PC-3 (cell line): ENCODE measurements around the gene OR13C5. TPM values are rescaled to one million over a fixed set of nuclear protein-coding genes. Genes with fewer than 3 reads are reported as not detected.
"Not testable (repeated sequence)": the region's sequence is repeated elsewhere in the genome, so short reads cannot be mapped to it uniquely, and the experiment has no call there.

Experiments used
- ATAC-seq: fragments of 200-7000 bp; cut with Tn5 transposase; 2 replicates; pipeline ENCODE4 v1.9.1; 2020; ENCODE audit warnings: mild to moderate bottlenecking, moderate library complexity
- Bru-seq: library from RNA; stranded (reverse); fragments of 400-500 nt; gene quantifications from one replicate; lab custom pipeline; 2021; lab: Mats Ljungman, UMichigan
- BruChase-seq, 2 experiments: library from RNA; stranded (reverse); fragments of 400-500 nt; gene quantifications; one replicate each; lab custom pipeline; 2021; lab: Mats Ljungman, UMichigan
- BruUV-seq: library from RNA; stranded (reverse); fragments of 400-500 nt; replicated peaks from 2 replicates; lab custom pipeline; 2021; lab: Mats Ljungman, UMichigan
- CTCF ChIA-PET: fragments of 300-600 bp; sonication (Branson Sonifier 250); formaldehyde crosslinking; loops from one replicate; lab custom pipeline; 2022; ENCODE audit warnings: antibody characterized with exemption; lab: Charles Lee
- POLR2A ChIA-PET: fragments of 300-600 bp; sonication (Branson Sonifier 250); formaldehyde crosslinking; loops from one replicate; lab custom pipeline; 2022; ENCODE audit warnings: antibody characterized with exemption; ENCODE audit not compliant: unreplicated experiment; lab: Charles Lee
- DNase-seq: peaks from one replicate; pipeline ENCODE4 v3.0.0-alpha.2; 2015
- H2AFZ ChIP-seq: fragments of 300-600 bp; sonication (generic); 2 replicates; pipeline ENCODE4 v1.6.0; 2016; ENCODE audit warnings: antibody characterized with exemption, low read length
- H3F3A ChIP-seq: fragments of 300-600 bp; sonication (generic); one replicate; pipeline ENCODE4 v1.6.0; 2017; ENCODE audit warnings: antibody characterized with exemption, low read length, control low read depth, mild to moderate bottlenecking; ENCODE audit not compliant: unreplicated experiment
- H3K27ac ChIP-seq: fragments of 300-600 bp; sonication (generic); 2 replicates; pipeline ENCODE4 v1.5.1; 2016; ENCODE audit warnings: mild to moderate bottlenecking, low read length
- H3K27me3 ChIP-seq: fragments of 300-600 bp; sonication (generic); 2 replicates; pipeline ENCODE4 v1.6.1; 2016; ENCODE audit warnings: low read length, mixed read lengths
- H3K36me3 ChIP-seq: fragments of 300-600 bp; sonication (generic); 2 replicates; pipeline ENCODE4 v1.6.1; 2016; ENCODE audit warnings: low read depth, mixed run types, low read length, mixed read lengths
- H3K4me1 ChIP-seq: fragments of 300-600 bp; sonication (generic); 2 replicates; pipeline ENCODE4 v1.5.1; 2016; ENCODE audit warnings: low read length; ENCODE audit not compliant: insufficient read depth
- H3K4me2 ChIP-seq: fragments of 300-600 bp; sonication (generic); 2 replicates; pipeline ENCODE4 v1.6.0; 2016; ENCODE audit warnings: low read length
- H3K4me3 ChIP-seq: fragments of 300-600 bp; sonication (generic); 2 replicates; pipeline ENCODE4 v1.5.1; 2016; ENCODE audit warnings: mild to moderate bottlenecking, low read length, mixed read lengths
- H3K79me2 ChIP-seq: fragments of 300-600 bp; sonication (generic); 2 replicates; pipeline ENCODE4 v1.6.1; 2017; ENCODE audit warnings: low read length, mixed read lengths
- H3K9ac ChIP-seq: fragments of 300-600 bp; sonication (generic); 2 replicates; pipeline ENCODE4 v1.6.0; 2016; ENCODE audit warnings: mild to moderate bottlenecking, low read length
- H3K9me2 ChIP-seq: fragments of 300-600 bp; sonication (generic); replicated peaks from 2 replicates; pipeline ENCODE4 v1.6.1; 2016; ENCODE audit warnings: mixed run types, low read length, mixed read lengths
- H3K9me3 ChIP-seq: fragments of 300-600 bp; sonication (generic); 2 replicates; pipeline ENCODE4 v1.6.1; 2016; ENCODE audit warnings: low read length, mixed read lengths
- H4K20me1 ChIP-seq: fragments of 300-600 bp; sonication (generic); 2 replicates; pipeline ENCODE4 v1.6.1; 2016; ENCODE audit warnings: low read length, mixed read lengths
- CTCF ChIP-seq: fragments of 300-600 bp; sonication (generic); conservative IDR thresholded peaks from 2 replicates; pipeline ENCODE4 v1.5.1; 2017; ENCODE audit warnings: antibody characterized with exemption, low read depth, mild to moderate bottlenecking, low read length
- EZH2 ChIP-seq: fragments of 300-600 bp; sonication (generic); IDR thresholded peaks from one replicate; pipeline ENCODE4 v1.6.1; 2017; ENCODE audit warnings: antibody characterized with exemption, mild to moderate bottlenecking, low read length; ENCODE audit not compliant: unreplicated experiment
- EZH2phosphoT487 ChIP-seq: fragments of 300-600 bp; sonication (generic); IDR thresholded peaks from 2 replicates; pipeline ENCODE4 v1.6.1; 2018; ENCODE audit warnings: mild to moderate bottlenecking, antibody characterized with exemption, low read length, borderline replicate concordance
- intact Hi-C: fragments of 100-400 bp; cut with micrococcal nuclease; formaldehyde crosslinking; loops from 2 replicates; pipeline ENCODE4 v1.9.0; 2023
- long read RNA-seq: library from polyadenylated mRNA; unstranded; transcript quantifications from one replicate; pipeline ENCODE4 v2.0.0, GENCODE V29; 2021; ENCODE audit not compliant: unreplicated experiment
- total RNA-seq: library from RNA; depleted of rRNA; stranded (reverse); fragments of >200 nt; gene quantifications from 2 replicates; pipeline ENCODE4 v1.2.3, GENCODE V29; 2014; rRNA removed

The OR13C5 gene
- total RNA-seq (not detected in 2 replicates), Bru-seq, nascent RNA (percentile 29 among the genes with signal in this experiment), BruChase-seq, experiment 1, labeled RNA remaining after a 6-hour chase (percentile 27 among the genes with signal in this experiment), BruChase-seq, experiment 2, labeled RNA remaining after a 2-hour chase (percentile 29 among the genes with signal in this experiment)
- long read RNA-seq: 0 reads

DNA sequence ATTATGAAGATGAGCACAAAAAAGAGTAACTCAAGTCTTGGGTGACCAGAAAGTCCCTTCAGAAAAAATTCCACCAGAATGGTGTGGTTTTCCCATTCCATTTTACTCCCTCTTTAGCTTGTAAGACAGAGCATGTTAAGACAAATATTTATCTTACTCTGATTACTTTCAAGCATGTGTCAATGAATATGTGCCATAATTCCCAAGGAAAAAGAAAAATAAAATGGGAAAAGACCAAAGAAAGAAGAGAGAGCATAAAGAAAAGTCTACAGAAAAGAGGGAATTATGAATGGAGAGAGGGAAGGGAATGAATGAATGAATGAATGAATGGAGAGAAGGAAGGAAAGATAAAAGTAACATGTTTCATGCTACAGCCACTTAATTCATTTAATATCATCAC lies at the start of gene OR13C5:
OR13C5 (minus strand) TSS at position 101 of the 400 bp plus-strand sequence; CDS start at position 101, 0 bp downstream.
- H3K27ac ChIP-seq, CTCF ChIA-PET, BruUV-seq, H3K4me2 ChIP-seq, intact Hi-C loops, DNase-seq, H3K79me2 ChIP-seq, H4K20me1 ChIP-seq, H3K9me3 ChIP-seq, H3F3A ChIP-seq, POLR2A ChIA-PET, H3K27me3 ChIP-seq, H3K9me2 ChIP-seq, H3K4me3 ChIP-seq, H2AFZ ChIP-seq, H3K4me1 ChIP-seq, H3K36me3 ChIP-seq, ATAC-seq, H3K9ac ChIP-seq: not testable (repeated sequence)

GRCh38 chr9:104635456-104635855 lies 36.2 kb upstream of the OR13C5 start:
- H3K9me2 ChIP-seq: no peaks in the 10 kb centered on the region
- CTCF ChIA-PET: no interaction called here
- no TSS peak for BruUV-seq

GRCh38 chr9:104633976-104634520 lies 34.8 kb upstream of the OR13C5 start:
- no TSS peak for BruUV-seq
- Histone ChIP-seq H3K4me2 (no peak overlapping the region), H3K27ac (no peak overlapping the region), H4K20me1 (no peaks in the 10 kb centered on the region), H3K9me2 (no peaks in the 10 kb centered on the region), H3K4me1 (no peaks in the 10 kb centered on the region), H3K79me2 (no peaks in the 10 kb centered on the region), H3K9me3 (no peaks in the 10 kb centered on the region), H2AFZ (no peak overlapping the region), H3F3A (no peaks in the 10 kb centered on the region), H3K9ac (no peak overlapping the region), H3K27me3 (no peaks in the 10 kb centered on the region), H3K36me3 (no peaks in the 10 kb centered on the region), H3K4me3 (no peak overlapping the region)
- ChIA-PET CTCF (no interaction called here), POLR2A (no interaction called here)
- intact Hi-C loops: no loop called here
- no peak for ATAC-seq
- no peak for TF ChIP-seq CTCF
- no peak for TF ChIP-seq EZH2phosphoT487
- no peak for TF ChIP-seq EZH2
- no peak for DNase-seq

More at GRCh38 chr9:104635456-104635855, 36.2 kb upstream of the OR13C5 start:
- H3K36me3 ChIP-seq: no peaks in the 10 kb centered on the region
- H3K9me3 ChIP-seq: no peaks in the 10 kb centered on the region
- H4K20me1 ChIP-seq: no peaks in the 10 kb centered on the region
- ATAC-seq (no peak), DNase-seq (no peak)
- H2AFZ ChIP-seq: no peak overlapping the region
- intact Hi-C loops: no loop called here
- H3F3A ChIP-seq: no peaks in the 10 kb centered on the region
- no peaks in the 10 kb centered on the region for H3K27me3 ChIP-seq
- H3K27ac ChIP-seq: no peak overlapping the region
- no peak overlapping the region for H3K4me2 ChIP-seq
- H3K4me3 ChIP-seq: no peak overlapping the region
- TF ChIP-seq EZH2phosphoT487: no peak
- no peak for TF ChIP-seq EZH2
- no peak for TF ChIP-seq CTCF
- POLR2A ChIA-PET: no interaction called here
- no peaks in the 10 kb centered on the region for H3K79me2 ChIP-seq
- H3K9ac ChIP-seq: no peak overlapping the region
- no peaks in the 10 kb centered on the region for H3K4me1 ChIP-seq

DNA sequence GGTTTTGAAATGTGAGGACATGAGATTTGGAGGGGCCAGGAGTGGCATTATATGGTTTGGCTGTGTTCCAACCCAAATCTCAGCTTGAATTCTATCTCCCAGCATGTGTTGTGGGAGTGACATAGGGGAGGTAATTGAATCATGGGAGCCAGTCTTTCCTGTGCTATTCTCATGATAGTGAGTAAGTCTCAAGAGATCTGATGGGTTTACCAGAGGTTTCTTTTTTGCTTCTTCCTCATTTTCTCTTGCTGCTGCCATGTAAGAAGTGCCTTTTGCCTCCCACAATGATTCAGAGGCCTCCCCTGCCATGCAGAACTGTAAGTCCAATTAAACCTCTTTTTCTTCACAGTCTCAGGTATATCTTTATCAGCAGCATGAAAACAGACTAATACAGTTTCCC lies 26.8 kb upstream of the OR13C5 start:
- DNase-seq, H3K9ac ChIP-seq, intact Hi-C loops, H3K9me2 ChIP-seq, H3K9me3 ChIP-seq, H2AFZ ChIP-seq, H3K4me2 ChIP-seq, POLR2A ChIA-PET, CTCF ChIA-PET, H3K36me3 ChIP-seq, H3K79me2 ChIP-seq, H3F3A ChIP-seq, H3K4me3 ChIP-seq, BruUV-seq, H4K20me1 ChIP-seq, ATAC-seq, H3K27me3 ChIP-seq, H3K27ac ChIP-seq, H3K4me1 ChIP-seq: not testable (repeated sequence)
